Measurements from ENCODE around the gene NEU4. TPM values are rescaled to one million over a fixed set of nuclear protein-coding genes. Genes with fewer than 3 reads are reported as not detected.
"Not testable (repeated sequence)": the region's sequence is repeated elsewhere in the genome, so short reads cannot be mapped to it uniquely, and the experiment has no call there.

NEU4 gene
- total and polyA plus RNA-seq, 8 donors = 0.17 to 0.55 (median 0.30) TPM; not detected in 1

GRCh38 chr2:241798081-241798630, 10.8 kb upstream of the NEU4 start:
- Histone ChIP-seq H3K27ac (no peak overlapping the region), H3K9me3 (no peaks in the 10 kb centered on the region), H3K36me3 (no peaks in the 10 kb centered on the region), H3K4me3 (no peak overlapping the region), H3K4me1 (peaks cover 0 to under 1% of the 10 kb centered on the region in 2 donors), H3K27me3 (peaks cover 0 to 16% of the 10 kb centered on the region in 2 donors)
- no peak for TF ChIP-seq CTCF (IDR thresholded peaks at IDR 0.05)
- ATAC-seq = peak; percentile 13
- peak in 1 of 4 donors; percentile 26 for DNase-seq
- intact Hi-C loops (cut with DNase I) = no loop called here

DNA sequence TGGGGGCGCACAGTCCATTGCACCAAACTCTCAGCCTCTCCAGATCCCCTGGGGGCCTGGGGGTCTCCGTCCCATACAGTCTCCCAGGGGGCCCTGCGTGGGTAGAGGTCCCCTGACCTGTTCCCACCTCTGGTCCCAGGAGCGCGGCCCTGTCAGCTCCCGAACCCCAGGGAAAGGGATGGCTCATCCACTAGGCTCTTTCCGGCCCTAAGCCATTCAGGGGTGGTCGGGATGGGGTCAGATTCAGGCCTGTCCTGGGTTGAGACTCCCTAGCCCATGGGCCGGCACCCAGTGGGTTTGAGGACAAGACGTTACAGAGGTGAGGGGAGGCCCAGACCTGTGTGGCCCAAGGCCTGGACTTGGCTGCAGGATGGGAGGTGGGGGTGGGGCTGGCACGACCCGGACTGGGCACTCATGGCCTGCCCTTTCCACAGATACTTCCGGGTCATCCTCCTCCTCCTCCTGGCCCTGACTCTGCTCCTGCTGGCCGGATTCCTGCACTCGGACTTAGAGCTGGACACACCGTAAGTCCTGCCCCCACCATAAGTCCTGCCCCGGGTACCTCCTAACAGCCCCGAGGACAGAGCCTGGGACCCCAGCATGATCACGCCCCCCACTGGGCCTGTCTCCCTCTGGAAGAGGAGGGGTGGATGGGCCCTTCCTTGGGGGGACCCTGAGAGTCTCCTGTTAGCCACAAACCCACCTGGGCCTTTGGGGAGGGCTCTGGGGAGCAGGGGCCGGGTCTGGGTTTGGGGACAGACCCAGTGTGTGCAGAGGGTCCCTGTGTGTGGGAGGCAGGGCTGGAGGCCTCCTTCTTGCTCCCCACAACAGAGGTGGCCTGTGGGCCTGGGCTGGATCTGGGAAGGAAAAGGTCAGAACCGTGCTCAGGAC, 10.1 kb upstream of the NEU4 start:
- H3K36me3 ChIP-seq = no peaks in the 10 kb centered on the region
- intact Hi-C loops (cut with DNase I) = no loop called here
- no peak overlapping the region for H3K4me3 ChIP-seq
- no peak overlapping the region for H3K27ac ChIP-seq
- no peak for ATAC-seq
- H3K27me3 ChIP-seq = peaks cover 7 to 24% of the 10 kb centered on the region in 2 donors
- peak in 1 of 4 donors; percentile 26 for DNase-seq
- no peak for TF ChIP-seq CTCF (IDR thresholded peaks at IDR 0.05)
- H3K4me1 ChIP-seq = peaks cover 0 to 6% of the 10 kb centered on the region in 2 donors
- H3K9me3 ChIP-seq = no peaks in the 10 kb centered on the region

- no peak overlapping the region for H3K27ac ChIP-seq
- peaks cover 14 to 31% of the 10 kb centered on the region in 2 donors for H3K27me3 ChIP-seq
- no peak overlapping the region for H3K4me3 ChIP-seq
- DNase-seq (peak in 1 of 4 donors; percentile 26), ATAC-seq (no peak)
- peaks cover 0 to 14% of the 10 kb centered on the region in 2 donors for H3K4me1 ChIP-seq
- intact Hi-C loops (cut with DNase I) = no loop called here
- H3K36me3 ChIP-seq = no peaks in the 10 kb centered on the region
- H3K9me3 ChIP-seq = no peaks in the 10 kb centered on the region
- TF ChIP-seq CTCF (IDR thresholded peaks at IDR 0.05) = no peak
Observed at GRCh38 chr2:241799522-241800197, 9.3 kb upstream of the NEU4 start.

- DNase-seq; ATAC-seq; H3K9me3 ChIP-seq; H3K27ac ChIP-seq; H3K4me3 ChIP-seq; H3K36me3 ChIP-seq; intact Hi-C loops (cut with DNase I): not testable (repeated sequence)
- peaks cover 0 to 16% of the 10 kb centered on the region in 2 donors for H3K4me1 ChIP-seq
- H3K27me3 ChIP-seq = peaks cover 16 to 35% of the 10 kb centered on the region in 2 donors
Observed at GRCh38 chr2:241800198-241800903, 8.6 kb upstream of the NEU4 start.

GRCh38 chr2:241801611-241802420, 7.2 kb upstream of the NEU4 start:
- no peak for TF ChIP-seq CTCF (IDR thresholded peaks at IDR 0.05)
- peaks cover 0 to 16% of the 10 kb centered on the region in 2 donors for H3K4me1 ChIP-seq
- H3K4me3 ChIP-seq = no peak overlapping the region
- no peaks in the 10 kb centered on the region for H3K9me3 ChIP-seq
- H3K27ac ChIP-seq = no peak overlapping the region
- ATAC-seq (no peak), DNase-seq (peak in 1 of 4 donors; percentile 29)
- no peaks in the 10 kb centered on the region for H3K36me3 ChIP-seq
- intact Hi-C loops (cut with DNase I) = no loop called here
- H3K27me3 ChIP-seq = peaks cover 16 to 35% of the 10 kb centered on the region in 2 donors

Measured in left lung (tissue), 10 donors.